ENCODE measurements around the gene PGAM1.
"Not testable (repeated sequence)": the region's sequence is repeated elsewhere in the genome, so short reads cannot be mapped to it uniquely, and the experiment has no call there.

GRCh38 chr10:97406483-97406882 is 19.5 kb upstream of the PGAM1 start:
- not testable (repeated sequence) for TF ChIP-seq CTCF, POLR2AphosphoS5, POLR2A (IDR thresholded peaks at IDR 0.05)
